OCI-LY7 (cell line): ENCODE results near the gene CAPRIN1. TPM values are rescaled to one million over a fixed set of nuclear protein-coding genes. Genes with fewer than 3 reads are reported as not detected.
A peak's percentile ranks its signal among the peaks of the same experiment; 100 is the strongest.

ENCODE experiments used
- BruUV-seq: library from RNA; stranded (reverse); fragments of 400-500 nt; replicated peaks from 2 replicates; lab custom pipeline; 2021; lab: Mats Ljungman, UMichigan
- CTCF ChIA-PET: fragments of 300-600 bp; sonication (Branson Sonifier 250); formaldehyde crosslinking; loops from one replicate; lab custom pipeline; 2022; ENCODE audit warnings: antibody characterized with exemption; ENCODE audit not compliant: unreplicated experiment; lab: Charles Lee
- POLR2A ChIA-PET: fragments of 300-600 bp; sonication (Branson Sonifier 250); formaldehyde crosslinking; loops from one replicate; lab custom pipeline; 2022; ENCODE audit warnings: antibody characterized with exemption; lab: Charles Lee
- DNase-seq: peaks from one replicate; pipeline ENCODE4 v3.0.0-alpha.2; 2015; ENCODE audit warnings: low spot score
- H2AFZ ChIP-seq: fragments of 200-600 bp; sonication (generic), shearing (Covaris generic); 2 replicates; pipeline ENCODE4 v1.6.1; 2014; ENCODE audit warnings: mild to moderate bottlenecking, antibody characterized with exemption, low read length, moderate library complexity
- H3K27ac ChIP-seq: fragments of 200-600 bp; sonication (generic); 2 replicates; pipeline ENCODE4 v1.5.1; 2014; ENCODE audit warnings: mixed run types, low read depth, mild to moderate bottlenecking, moderate library complexity, low read length, inconsistent platforms; ENCODE audit not compliant: poor library complexity, severe bottlenecking
- H3K36me3 ChIP-seq: fragments of 200-600 bp; sonication (generic); 2 replicates; pipeline ENCODE4 v1.6.1; 2014; ENCODE audit warnings: mild to moderate bottlenecking, antibody characterized with exemption, low read length, moderate library complexity, mixed read lengths; ENCODE audit not compliant: insufficient read depth
- H3K4me1 ChIP-seq: fragments of 200-600 bp; sonication (generic); 2 replicates; pipeline ENCODE4 v1.5.1; 2014; ENCODE audit warnings: mild to moderate bottlenecking, low read length; ENCODE audit not compliant: insufficient read depth, poor library complexity, severe bottlenecking
- H3K4me2 ChIP-seq: fragments of 200-600 bp; sonication (generic); 2 replicates; pipeline ENCODE4 v1.6.1; 2014; ENCODE audit warnings: mild to moderate bottlenecking, low read length
- H3K4me3 ChIP-seq: fragments of 200-600 bp; sonication (generic); 2 replicates; pipeline ENCODE4 v1.5.1; 2014; ENCODE audit warnings: mild to moderate bottlenecking, low read depth, low read length; ENCODE audit not compliant: poor library complexity, severe bottlenecking
- H3K79me2 ChIP-seq: fragments of 200-600 bp; sonication (generic); 2 replicates; pipeline ENCODE4 v1.6.1; 2016; ENCODE audit warnings: low read depth, mild to moderate bottlenecking, low read length, moderate library complexity, mixed read lengths; ENCODE audit not compliant: insufficient read depth
- H3K9me2 ChIP-seq: fragments of 200-600 bp; sonication (generic); 2 replicates; pipeline ENCODE4 v1.6.1; 2016; ENCODE audit warnings: mild to moderate bottlenecking, low read length, mixed read lengths; ENCODE audit not compliant: insufficient read depth
- H3K9me3 ChIP-seq: fragments of 200-600 bp; sonication (generic); 2 replicates; pipeline ENCODE4 v1.6.1; 2014; ENCODE audit warnings: mild to moderate bottlenecking, mixed run types, low read length, mixed read lengths
- H4K20me1 ChIP-seq: fragments of 200-600 bp; sonication (generic); 2 replicates; pipeline ENCODE4 v1.6.1; 2014; ENCODE audit warnings: mild to moderate bottlenecking, antibody characterized with exemption, low read length, moderate library complexity, mixed read lengths; ENCODE audit not compliant: insufficient read depth
- CTCF ChIP-seq: fragments of 200-600 bp; sonication (generic); conservative IDR thresholded peaks from 2 replicates; pipeline ENCODE4 v1.5.1; 2014; ENCODE audit warnings: mild to moderate bottlenecking, antibody characterized with exemption, low read length, moderate library complexity, mixed read lengths
- EZH2phosphoT487 ChIP-seq: fragments of 200-600 bp; sonication (generic); IDR thresholded peaks from 2 replicates; pipeline ENCODE4 v1.6.1; 2018; ENCODE audit warnings: low read depth, borderline replicate concordance, mild to moderate bottlenecking, mixed run types, antibody characterized with exemption, low read length, moderate library complexity, mixed read lengths
- intact Hi-C: fragments of 100-400 bp; cut with micrococcal nuclease; formaldehyde crosslinking; loops from one replicate; pipeline ENCODE4 v1.10.0; 2022; ENCODE audit not compliant: unreplicated experiment
- total RNA-seq, 2 experiments: library from RNA; depleted of rRNA in 1 of 2; stranded (reverse); fragments of >200 nt in 1 of 2; shearing (Covaris generic) in 1 of 2; gene quantifications; 2 replicates each; pipeline ENCODE4 v1.2.3, GENCODE V29; 2014 to 2022

Gene CAPRIN1
- total RNA-seq, 2 experiments from 2014 or later = 259 to 286 TPM

- CTCF ChIA-PET = interaction anchor here (1.0 kb wide), 1 partner anchor 28 kb away, joined by 3 read pairs; no protein-coding TSS in a partner anchor
- peak overlapping the region; percentile 50 for H3K4me2 ChIP-seq
Measured at GRCh38 chr11:34146411-34146810, 94.9 kb downstream of the CAPRIN1 start.

GRCh38 chr11:34146866-34147265, 95.3 kb downstream of the CAPRIN1 start:
- ChIA-PET POLR2A (interaction anchor here (0.6 kb wide), 1 partner anchor 176 kb away, joined by 3 read pairs; no protein-coding TSS in a partner anchor), CTCF (no interaction called here)
- TF ChIP-seq EZH2phosphoT487 = no peak
- no peak for TF ChIP-seq CTCF
- Histone ChIP-seq H2AFZ (no peak overlapping the region), H3K4me1 (peaks cover 37% of the 10 kb centered on the region), H3K79me2 (no peaks in the 10 kb centered on the region), H3K9me2 (no peaks in the 10 kb centered on the region), H3K27ac (peak overlapping the region; percentile 92), H3K4me3 (no peak overlapping the region), H3K36me3 (peaks cover 98% of the 10 kb centered on the region), H3K4me2 (no peak overlapping the region), H4K20me1 (no peaks in the 10 kb centered on the region; the same call in 1 of the 2 replicates), H3K9me3 (no peaks in the 10 kb centered on the region)
- intact Hi-C loops = loop anchor here (5.0 kb wide), 2 partner anchors 95 to 150 kb away; partner anchors contain the start of gene CAPRIN1
- no peak for DNase-seq
- no TSS peak for BruUV-seq

More at GRCh38 chr11:34146411-34146810, 94.9 kb downstream of the CAPRIN1 start:
- Histone ChIP-seq H4K20me1 (no peaks in the 10 kb centered on the region; the same call in 1 of the 2 replicates), H3K27ac (peak overlapping the region; percentile 92), H3K4me3 (peak overlapping the region; percentile 7), H3K79me2 (no peaks in the 10 kb centered on the region), H3K9me3 (no peaks in the 10 kb centered on the region), H3K9me2 (no peaks in the 10 kb centered on the region), H3K4me1 (peaks cover 37% of the 10 kb centered on the region), H3K36me3 (peaks cover 98% of the 10 kb centered on the region), H2AFZ (no peak overlapping the region)
- intact Hi-C loops = loop anchor here (5.0 kb wide), 2 partner anchors 94 to 149 kb away; partner anchors contain the start of gene CAPRIN1
- POLR2A ChIA-PET = interaction anchor here (0.7 to 1.2 kb wide), 3 partner anchors 16 to 65 kb away, joined by 3 to 4 read pairs (median 3); no protein-coding TSS in a partner anchor
- TF ChIP-seq EZH2phosphoT487 (no peak), CTCF (no peak)
- BruUV-seq = TSS peak; percentile 84
- DNase-seq = no peak

- POLR2A ChIA-PET = interaction anchor here (0.6 to 1.0 kb wide), 2 partner anchors 42 to 176 kb away, joined by 3 read pairs; partner anchors contain the start of gene NAT10
Measured at GRCh38 chr11:34147581-34147980, 96.0 kb downstream of the CAPRIN1 start.

More at GRCh38 chr11:34147581-34147980, 96.0 kb downstream of the CAPRIN1 start:
- no peak overlapping the region for H3K4me3 ChIP-seq
- CTCF ChIA-PET = no interaction called here
- H2AFZ ChIP-seq = no peak overlapping the region
- H3K9me2 ChIP-seq = no peaks in the 10 kb centered on the region
- TF ChIP-seq EZH2phosphoT487 = no peak
- no peak overlapping the region for H3K27ac ChIP-seq
- no TSS peak for BruUV-seq
- intact Hi-C loops = loop anchor here (5.0 kb wide), 2 partner anchors 95 to 150 kb away; partner anchors contain the start of gene CAPRIN1
- no peak for DNase-seq
- H3K9me3 ChIP-seq = no peaks in the 10 kb centered on the region
- no peaks in the 10 kb centered on the region for H3K79me2 ChIP-seq
- H3K4me2 ChIP-seq = no peak overlapping the region
- peaks cover 39% of the 10 kb centered on the region for H3K4me1 ChIP-seq
- no peaks in the 10 kb centered on the region; the same call in 1 of the 2 replicates for H4K20me1 ChIP-seq
- H3K36me3 ChIP-seq = peaks cover 98% of the 10 kb centered on the region
